KOPT-K1 (cell line): ENCODE data around the gene STARD5.

Source experiments
- H3K27ac ChIP-seq: fragments of 200-600 bp; sonication (generic); 2 replicates; pipeline ENCODE4 v1.5.1; 2016; ENCODE audit warnings: antibody characterized with exemption, mild to moderate bottlenecking, low read depth, low read length; ENCODE audit not compliant: poor library complexity, severe bottlenecking
- H3K36me3 ChIP-seq: fragments of 200-600 bp; sonication (generic); 2 replicates; pipeline ENCODE4 v1.5.1; 2017; ENCODE audit warnings: antibody characterized with exemption, mild to moderate bottlenecking, low read length, moderate library complexity; ENCODE audit not compliant: insufficient read depth
- H3K9me3 ChIP-seq: fragments of 200-600 bp; sonication (generic); 2 replicates; pipeline ENCODE4 v1.5.1; 2017; ENCODE audit warnings: antibody characterized with exemption, low read length, mild to moderate bottlenecking; ENCODE audit not compliant: insufficient read depth, poor library complexity, severe bottlenecking

Gene STARD5

GRCh38 chr15:81270781-81271491, 53.0 kb downstream of the STARD5 start:
- Histone ChIP-seq H3K36me3 (no peaks in the 10 kb centered on the region), H3K27ac (no peak overlapping the region), H3K9me3 (no peaks in the 10 kb centered on the region)

GRCh38 chr15:81270188-81270587, 53.8 kb downstream of the STARD5 start:
- Histone ChIP-seq H3K9me3 (no peaks in the 10 kb centered on the region), H3K36me3 (no peaks in the 10 kb centered on the region)

GRCh38 chr15:81268881-81269601, 54.9 kb downstream of the STARD5 start:
- no peaks in the 10 kb centered on the region for H3K36me3 ChIP-seq
- no peak overlapping the region for H3K27ac ChIP-seq
- no peaks in the 10 kb centered on the region for H3K9me3 ChIP-seq

More at GRCh38 chr15:81270188-81270587, 53.8 kb downstream of the STARD5 start:
- no peak overlapping the region for H3K27ac ChIP-seq

GRCh38 chr15:81268340-81268739, 55.6 kb downstream of the STARD5 start:
- Histone ChIP-seq H3K9me3 (no peaks in the 10 kb centered on the region), H3K27ac (no peak overlapping the region), H3K36me3 (no peaks in the 10 kb centered on the region)

- H3K27ac ChIP-seq, result no peak overlapping the region
- no peaks in the 10 kb centered on the region for H3K9me3 ChIP-seq
- H3K36me3 ChIP-seq, result no peaks in the 10 kb centered on the region
These were observed 57.8 kb downstream of the STARD5 start for GRCh38 chr15:81265944-81266775.

- Histone ChIP-seq H3K27ac (no peak overlapping the region), H3K9me3 (no peaks in the 10 kb centered on the region), H3K36me3 (no peaks in the 10 kb centered on the region)
These were observed 58.5 kb downstream of the STARD5 start for GRCh38 chr15:81265256-81265943.

GRCh38 chr15:81264072-81264857, 59.7 kb downstream of the STARD5 start:
- Histone ChIP-seq H3K36me3 (no peaks in the 10 kb centered on the region), H3K9me3 (no peaks in the 10 kb centered on the region)

GRCh38 chr15:81263477-81263876, 60.5 kb downstream of the STARD5 start:
- no peak overlapping the region for H3K27ac ChIP-seq
- no peaks in the 10 kb centered on the region for H3K9me3 ChIP-seq
- no peaks in the 10 kb centered on the region for H3K36me3 ChIP-seq

More at GRCh38 chr15:81264072-81264857, 59.7 kb downstream of the STARD5 start:
- H3K27ac ChIP-seq, result no peak overlapping the region

- H3K36me3 ChIP-seq, result no peaks in the 10 kb centered on the region
These were observed 62.6 kb downstream of the STARD5 start for GRCh38 chr15:81261172-81261811.

GRCh38 chr15:81259760-81260298, 64.1 kb downstream of the STARD5 start:
- Histone ChIP-seq H3K9me3 (no peaks in the 10 kb centered on the region), H3K36me3 (no peaks in the 10 kb centered on the region), H3K27ac (no peak overlapping the region)

More at GRCh38 chr15:81261172-81261811, 62.6 kb downstream of the STARD5 start:
- no peak overlapping the region for H3K27ac ChIP-seq
- no peaks in the 10 kb centered on the region for H3K9me3 ChIP-seq
